K562 (cell line): ENCODE results near the gene L3MBTL1. TPM values are rescaled to one million over a fixed set of nuclear protein-coding genes. Genes with fewer than 3 reads are reported as not detected.

Source experiments
- ATAC-seq: fragments of 200-7000 bp; cut with Tn5 transposase; 3 replicates; pipeline ENCODE4 v1.9.1; 2020; ENCODE audit warnings: moderate library complexity
- BruUV-seq: library from RNA; stranded (reverse); fragments of 400-500 nt; replicated peaks from 2 replicates; lab custom pipeline; 2021; lab: Mats Ljungman, UMichigan
- CTCF ChIA-PET: fragments of 300-600 bp; formaldehyde crosslinking; extraction: SDS; loops from one replicate; lab custom pipeline; 2021; ENCODE audit warnings: low intra/inter-chr PET ratio; lab: Yijun Ruan, JAX
- POLR2A ChIA-PET: fragments of 300-600, 350-650 bp; sonication (Branson Sonifier 250); formaldehyde crosslinking; extraction: SDS; loops from one replicate; lab custom pipeline; 2021; ENCODE audit warnings: antibody characterized with exemption, inconsistent platforms; lab: Yijun Ruan, JAX
- DNase-seq, 4 experiments: peaks; one replicate each; pipeline versions ENCODE4 v3.0.0 to v3.0.0-alpha.2; 2011 to 2018; ENCODE audit warnings: low spot score in 3 of 4, mixed read lengths in 3 of 4; ENCODE audit errors: extremely low read depth in 1 of 4
- FAIRE-seq: peaks from 2 replicates; lab custom pipeline; 2011; peaks lifted over from hg19 to GRCh38; lab: Jason Lieb, UNC
- H2AFZ ChIP-seq: 2 replicates; pipeline ENCODE4 v1.6.0; 2011; ENCODE audit warnings: low read depth, low read length, control low read depth, inconsistent platforms
- H3K27ac ChIP-seq: fragments of 200-600 bp; 3 replicates; pipeline ENCODE4 v1.8.0; 2011; ENCODE audit warnings: low read depth, mild to moderate bottlenecking, control low read depth, inconsistent platforms, low read length, moderate library complexity, mixed read lengths; ENCODE audit errors: extremely low read depth
- H3K27me3 ChIP-seq, 2 experiments: fragments of 300-600 bp in 1 of 2; 2 replicates in 1 of 2; 3 replicates in 1 of 2; pipeline versions ENCODE4 v1.6.0 to v1.8.0; 2011; ENCODE audit warnings: inconsistent platforms in 2 of 2, low read length in 2 of 2, mild to moderate bottlenecking in 1 of 2, mixed read lengths in 1 of 2, moderate library complexity in 1 of 2; ENCODE audit not compliant: control insufficient read depth in 2 of 2, insufficient read depth in 2 of 2
- H3K36me3 ChIP-seq: fragments of 300-600 bp; 3 replicates; pipeline ENCODE4 v1.8.0; 2011; ENCODE audit warnings: mild to moderate bottlenecking, low read length, inconsistent platforms; ENCODE audit not compliant: control insufficient read depth, insufficient read depth
- H3K4me1 ChIP-seq, 2 experiments: fragments of 200-600 bp in 1 of 2; replicated peaks in 1 of 2; 2 replicates in 1 of 2; 3 replicates in 1 of 2; pipeline versions ENCODE4 v1.5.1 to v1.8.0; 2011; ENCODE audit warnings: inconsistent platforms in 2 of 2, low read length in 2 of 2, mild to moderate bottlenecking in 1 of 2, mixed read lengths in 1 of 2, moderate library complexity in 1 of 2; ENCODE audit not compliant: control insufficient read depth in 2 of 2, insufficient read depth in 2 of 2
- H3K4me2 ChIP-seq: 2 replicates; pipeline ENCODE4 v1.6.1; 2011; ENCODE audit warnings: low read length, control low read depth, inconsistent platforms, mixed read lengths; ENCODE audit not compliant: insufficient read depth
- H3K4me3 ChIP-seq: fragments of 200-600 bp; sonication (generic), shearing (Covaris generic); 2 replicates; pipeline ENCODE4 v1.5.1; 2016; ENCODE audit warnings: control low read depth, inconsistent platforms
- H3K79me2 ChIP-seq: fragments of 200-600 bp; 3 replicates; pipeline ENCODE4 v1.8.0; 2011; ENCODE audit warnings: low read length, inconsistent platforms; ENCODE audit not compliant: control insufficient read depth, insufficient read depth
- H3K9ac ChIP-seq, 2 experiments: 2 replicates each; pipeline versions ENCODE4 v1.6.0 to v1.6.1; 2011; ENCODE audit warnings: low read depth in 2 of 2, low read length in 2 of 2, control low read depth in 1 of 2, inconsistent platforms in 1 of 2, mild to moderate bottlenecking in 1 of 2, mixed read lengths in 1 of 2; ENCODE audit not compliant: insufficient read depth in 1 of 2
- H3K9me1 ChIP-seq: one replicate; pipeline ENCODE4 v1.6.0; 2011; ENCODE audit warnings: inconsistent platforms, mild to moderate bottlenecking, low read length, moderate library complexity; ENCODE audit not compliant: control insufficient read depth, insufficient read depth
- H3K9me3 ChIP-seq: replicated peaks from 2 replicates; pipeline ENCODE4 v1.5.1; 2011; ENCODE audit warnings: low read depth, low read length, inconsistent platforms; ENCODE audit not compliant: control insufficient read depth, insufficient read depth
- H4K20me1 ChIP-seq: replicated peaks from 2 replicates; pipeline ENCODE4 v1.6.1; 2011; ENCODE audit warnings: low read length, inconsistent platforms, mixed read lengths; ENCODE audit not compliant: control insufficient read depth, insufficient read depth
- ARID2 ChIP-seq: fragments of 450-650 bp; IDR thresholded peaks from 2 replicates; pipeline ENCODE4 v1.6.1; 2017; ENCODE audit warnings: antibody characterized with exemption, mild to moderate bottlenecking
- ARID4B ChIP-seq: sonication (generic); formaldehyde crosslinking; IDR thresholded peaks from 2 replicates; pipeline ENCODE4 v1.8.0; 2022; ENCODE audit warnings: mild to moderate bottlenecking, missing genetic modification reagents
- FOSL1 ChIP-seq: fragments of 200-800 bp; sonication (Bioruptor generic); conservative IDR thresholded peaks from 2 replicates; pipeline ENCODE4 v1.6.1; 2016; ENCODE audit warnings: missing genetic modification characterization, missing compliant biosample characterization
- GABPB1 ChIP-seq: sonication (generic); formaldehyde crosslinking; IDR thresholded peaks from 2 replicates; pipeline ENCODE4 v1.8.0; 2022; ENCODE audit warnings: mild to moderate bottlenecking, missing genetic modification reagents
- MXD1 ChIP-seq: fragments of 250-450 bp; sonication (Bioruptor Pico); IDR thresholded peaks from 2 replicates; pipeline ENCODE4 v1.8.0; 2021; ENCODE audit warnings: borderline replicate concordance, mild to moderate bottlenecking, moderate library complexity; ENCODE audit not compliant: poor library complexity, severe bottlenecking
- SAFB2 ChIP-seq: fragments of 200-400 bp; formaldehyde crosslinking; IDR thresholded peaks from 2 replicates; pipeline ENCODE4 v1.6.1; 2018; ENCODE audit warnings: borderline replicate concordance, low read length, low read depth, moderate library complexity; ENCODE audit not compliant: severe bottlenecking
- THRAP3 ChIP-seq: fragments of 450-650 bp; IDR thresholded peaks from 2 replicates; pipeline ENCODE4 v1.6.1; 2016; ENCODE audit warnings: mild to moderate bottlenecking, inconsistent platforms, borderline replicate concordance
- ZNF165 ChIP-seq: fragments of 250-450 bp; sonication (Bioruptor Pico); IDR thresholded peaks from 2 replicates; pipeline ENCODE4 v1.4.0; 2020; ENCODE audit warnings: borderline replicate concordance
- ZNF311 ChIP-seq: fragments of 250-450 bp; sonication (Bioruptor Pico); IDR thresholded peaks from 2 replicates; pipeline ENCODE4 v1.4.0; 2020; ENCODE audit warnings: mild to moderate bottlenecking, moderate library complexity
- WGBS: fragments of 100-300 bp; shearing (Covaris generic); methylation state at CpG from one replicate; pipeline ENCODE4 v1.1.6; 2016; ENCODE audit warnings: low coverage, mixed read lengths; ENCODE audit not compliant: insufficient coverage; ENCODE audit errors: missing lambda C conversion rate; 5-methylcytosine and 5-hydroxymethylcytosine counted together
- in situ Hi-C: fragments of 300-500 bp; cut with MboI; formaldehyde crosslinking; loops from 4 replicates; pipeline ENCODE4 v1.15.0; 2018; ENCODE audit warnings: inconsistent platforms, mixed read lengths
- intact Hi-C: fragments of 100-400 bp; cut with micrococcal nuclease; formaldehyde crosslinking; loops from 2 replicates; pipeline ENCODE4 v1.14.2; 2022
- polyA plus RNA-seq, 8 experiments: library from polyadenylated mRNA; depleted of rRNA in 4 of 8; stranded (reverse) in 5 of 8; unstranded in 3 of 8; fragments of >200 nt; fragmentation: Nextera tagmentation in 2 of 8; fragmentation: Illumina TruSeq in 1 of 8; extraction: Ambion mirVana in 2 of 8; extraction: Trizol in 1 of 8; gene quantifications; 2 replicates each; pipeline versions ENCODE4 v1.2.1 to v1.2.3, GENCODE V29; 2011 to 2014; ENCODE audit warnings: inconsistent platforms in 1 of 8, missing spikeins in 1 of 8
- total RNA-seq, 7 experiments: library from RNA; depleted of rRNA in 6 of 7; stranded (reverse); fragments of >200 nt in 6 of 7; fragmentation: Illumina TruSeq in 2 of 7; extraction: Trizol in 2 of 7; gene quantifications; 2 replicates each; pipeline versions ENCODE4 v1.2.1 to v1.2.3, GENCODE V29; 2011 to 2021; ENCODE audit warnings: low replicate concordance in 1 of 7
- TF ChIP-seq, protein P1 (sequence below): fragments of 450-650 bp; IDR thresholded peaks from 2 replicates; pipeline ENCODE4 v1.6.1; 2018; ENCODE audit not compliant: partially characterized antibody

Gene L3MBTL1
- total and polyA plus RNA-seq, 9 of the 15 experiments (the other 6 are each of a cell fraction or from before 2014, with no cell fraction given) = 0.77 to 10.0 (median 4.4) TPM

DNA sequence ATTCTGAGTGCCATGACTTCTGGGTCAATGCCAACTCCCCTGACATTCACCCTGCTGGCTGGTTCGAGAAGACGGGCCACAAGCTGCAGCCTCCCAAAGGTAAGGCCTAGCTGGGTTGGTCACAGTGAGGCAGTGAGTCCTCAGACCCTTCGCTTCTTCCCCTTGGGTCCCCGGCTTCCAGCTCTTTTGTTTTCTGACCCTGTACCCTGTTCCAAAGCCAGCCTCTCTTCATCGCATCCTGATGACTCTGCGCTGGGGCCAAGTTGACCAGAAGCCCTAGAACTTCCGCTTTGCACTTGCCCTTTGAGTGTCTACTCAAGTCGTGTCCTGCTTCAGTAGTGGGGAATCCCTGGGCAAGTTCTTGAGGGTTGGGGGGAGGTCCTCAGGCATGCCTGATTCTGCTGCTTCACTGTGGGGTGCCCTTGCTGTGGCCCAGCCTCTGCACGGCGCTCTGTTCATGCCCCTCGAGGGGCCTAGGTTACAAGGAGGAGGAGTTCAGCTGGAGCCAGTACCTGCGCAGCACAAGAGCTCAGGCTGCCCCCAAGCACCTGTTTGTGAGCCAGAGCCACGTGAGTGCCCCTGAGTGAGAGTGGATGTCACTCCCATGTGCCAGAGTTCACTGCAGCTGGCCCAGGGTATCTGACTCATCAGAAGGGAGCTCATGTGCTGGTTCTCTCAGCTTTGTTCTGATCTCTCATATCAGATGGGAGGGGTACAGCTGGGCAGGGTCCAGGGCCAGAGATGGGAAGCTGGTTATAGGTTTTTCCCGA is 23.0 kb downstream of the L3MBTL1 start:
- ATAC-seq (no peak), FAIRE-seq (no peak), DNase-seq (peak in 1 of 4 experiments; percentile 25)
- no peaks in the 10 kb centered on the region for H3K27me3 ChIP-seq
- H4K20me1 ChIP-seq = no peaks in the 10 kb centered on the region; the same call in 1 of the 2 replicates
- H3K36me3 ChIP-seq = peaks cover 4% of the 10 kb centered on the region; the same call in 1 of the 3 replicates
- ChIA-PET POLR2A (interaction anchor here (0.7 to 1.4 kb wide), 8 partner anchors 7 to 544 kb away, joined by 3 to 4 read pairs (median 4); partner anchors contain the start of gene SRSF6), CTCF (no interaction called here)
- H3K9ac ChIP-seq = peak overlapping the region in 1 of 2 experiments; percentile 41; a peak in 1 of 4 replicates
- 68% methylated on average over 13 of the region's 14 CpGs for WGBS
- H3K9me3 ChIP-seq = no peaks in the 10 kb centered on the region
- H3K9me1 ChIP-seq = no peaks in the 10 kb centered on the region
- in situ Hi-C loops = no loop called here
- H2AFZ ChIP-seq = no peak overlapping the region
- no peak overlapping the region for H3K4me2 ChIP-seq
- H3K4me1 ChIP-seq = peaks cover 0 to 4% of the 10 kb centered on the region in 2 experiments; a peak in 3 of 5 replicates
- H3K4me3 ChIP-seq = no peak overlapping the region
- no peak overlapping the region for H3K27ac ChIP-seq
- H3K79me2 ChIP-seq = no peaks in the 10 kb centered on the region
- no TSS peak for BruUV-seq
- intact Hi-C loops = loop anchor here (10.0 kb wide), 1 partner anchor 554 kb away; no protein-coding TSS in a partner anchor
- no peak for TF ChIP-seq ZNF311
- no peak for TF ChIP-seq GABPB1
- TF ChIP-seq MXD1 (CRISPR knock-in tag) = no peak
- TF ChIP-seq SAFB2 = no peak
- no peak for TF ChIP-seq ARID4B
- TF ChIP-seq, protein P1, sequence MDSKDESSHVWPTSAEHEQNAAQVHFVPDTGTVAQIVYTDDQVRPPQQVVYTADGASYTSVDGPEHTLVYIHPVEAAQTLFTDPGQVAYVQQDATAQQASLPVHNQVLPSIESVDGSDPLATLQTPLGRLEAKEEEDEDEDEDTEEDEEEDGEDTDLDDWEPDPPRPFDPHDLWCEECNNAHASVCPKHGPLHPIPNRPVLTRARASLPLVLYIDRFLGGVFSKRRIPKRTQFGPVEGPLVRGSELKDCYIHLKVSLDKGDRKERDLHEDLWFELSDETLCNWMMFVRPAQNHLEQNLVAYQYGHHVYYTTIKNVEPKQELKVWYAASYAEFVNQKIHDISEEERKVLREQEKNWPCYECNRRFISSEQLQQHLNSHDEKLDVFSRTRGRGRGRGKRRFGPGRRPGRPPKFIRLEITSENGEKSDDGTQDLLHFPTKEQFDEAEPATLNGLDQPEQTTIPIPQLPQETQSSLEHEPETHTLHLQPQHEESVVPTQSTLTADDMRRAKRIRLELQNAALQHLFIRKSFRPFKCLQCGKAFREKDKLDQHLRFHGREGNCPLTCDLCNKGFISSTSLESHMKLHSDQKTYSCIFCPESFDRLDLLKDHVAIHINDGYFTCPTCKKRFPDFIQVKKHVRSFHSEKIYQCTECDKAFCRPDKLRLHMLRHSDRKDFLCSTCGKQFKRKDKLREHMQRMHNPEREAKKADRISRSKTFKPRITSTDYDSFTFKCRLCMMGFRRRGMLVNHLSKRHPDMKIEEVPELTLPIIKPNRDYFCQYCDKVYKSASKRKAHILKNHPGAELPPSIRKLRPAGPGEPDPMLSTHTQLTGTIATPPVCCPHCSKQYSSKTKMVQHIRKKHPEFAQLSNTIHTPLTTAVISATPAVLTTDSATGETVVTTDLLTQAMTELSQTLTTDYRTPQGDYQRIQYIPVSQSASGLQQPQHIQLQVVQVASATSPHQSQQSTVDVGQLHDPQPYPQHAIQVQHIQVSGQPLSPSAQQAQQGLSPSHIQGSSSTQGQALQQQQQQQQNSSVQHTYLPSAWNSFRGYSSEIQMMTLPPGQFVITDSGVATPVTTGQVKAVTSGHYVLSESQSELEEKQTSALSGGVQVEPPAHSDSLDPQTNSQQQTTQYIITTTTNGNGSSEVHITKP = no peak
- no peak for TF ChIP-seq THRAP3
- TF ChIP-seq FOSL1 (tag) = peak; percentile 37; the same call in 1 of the 2 replicates
- no peak for TF ChIP-seq ZNF165 (CRISPR knock-in tag)
- no peak for TF ChIP-seq ARID2
